Measurements from ENCODE around the gene SAYSD1.

SAYSD1 gene

DNA sequence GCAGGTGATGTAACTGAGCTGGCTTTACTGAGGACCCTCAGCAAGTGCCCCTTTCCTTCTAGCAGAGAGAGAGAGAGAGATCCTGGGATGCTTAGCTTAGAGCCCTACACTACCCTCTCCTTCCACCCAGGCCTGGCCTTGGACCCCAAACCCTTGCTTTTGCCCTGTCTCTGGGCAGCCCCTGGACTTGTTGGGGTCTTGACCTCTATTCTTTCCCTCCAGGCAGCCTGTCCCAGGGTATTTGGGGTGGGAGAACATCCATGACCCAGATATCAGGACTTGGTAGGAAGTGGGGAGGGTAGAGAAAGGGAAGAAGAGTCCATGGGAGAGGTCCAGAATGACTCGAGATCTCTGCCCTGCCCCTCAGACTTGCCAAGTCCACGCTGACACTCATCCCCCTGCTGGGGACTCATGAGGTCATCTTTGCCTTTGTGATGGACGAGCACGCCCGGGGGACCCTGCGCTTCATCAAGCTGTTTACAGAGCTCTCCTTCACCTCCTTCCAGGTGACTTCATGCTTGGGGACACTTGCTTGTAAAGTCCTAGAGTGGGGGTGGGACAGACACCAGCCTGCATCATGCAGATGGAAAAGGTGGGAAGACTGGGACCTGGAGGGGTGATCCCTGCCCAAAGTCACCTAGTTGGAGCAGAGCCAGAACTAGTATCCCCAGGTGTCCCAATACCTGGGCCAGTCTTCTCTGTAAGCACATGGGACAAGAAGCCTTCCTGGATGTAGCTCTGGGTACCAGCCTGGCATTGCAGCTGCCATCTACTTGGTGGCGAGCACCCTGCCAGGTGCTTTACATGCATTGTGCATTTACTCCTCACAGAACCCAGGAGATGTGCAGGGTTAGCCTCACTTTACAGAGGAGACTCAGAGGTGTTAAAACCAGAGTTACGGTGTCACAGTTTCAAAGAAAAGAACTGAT is 35.5 kb downstream of the SAYSD1 start:
- no peak for DNase-seq (ENCODE audit: low read depth in 3 of 3)

GRCh38 chr6:39078695-39079094 is 36.3 kb downstream of the SAYSD1 start:
- no peak for DNase-seq (ENCODE audit: low read depth in 3 of 3)

DNA sequence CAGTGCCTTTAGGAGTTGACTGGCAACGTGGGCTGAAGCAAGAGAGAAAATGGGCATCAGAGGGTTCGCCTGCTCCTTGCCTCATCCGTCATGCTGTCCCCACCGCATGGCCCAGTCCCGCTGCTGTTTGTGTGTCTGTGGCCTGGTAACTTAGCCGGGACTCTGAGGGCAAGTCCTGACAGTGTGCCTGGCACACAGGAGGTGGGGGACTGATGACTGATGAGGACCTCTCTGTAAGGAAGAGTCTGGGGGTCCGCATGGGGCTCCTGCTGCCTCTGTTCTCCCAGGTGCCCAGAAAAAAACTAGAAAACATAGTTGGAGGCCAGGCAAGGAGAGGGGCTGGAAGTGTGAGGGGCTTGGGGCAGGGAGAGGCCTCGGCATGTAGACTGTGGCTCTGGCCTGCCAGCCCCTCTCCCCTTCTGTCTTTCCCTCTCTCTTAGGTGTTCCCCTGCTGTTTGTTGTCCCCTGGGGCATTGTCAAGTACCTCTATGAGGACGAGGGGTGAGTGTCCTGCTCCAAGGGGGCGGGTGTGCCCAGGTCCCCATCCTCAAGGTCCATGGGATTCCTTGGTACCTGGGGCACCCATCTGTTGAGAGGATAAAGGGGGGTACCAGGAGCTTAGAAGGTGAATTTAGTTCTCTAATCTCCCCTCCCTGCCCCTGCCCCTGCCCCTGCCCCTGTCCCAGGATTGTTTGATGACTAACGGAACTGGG is 36.9 kb downstream of the SAYSD1 start:
- no peak for DNase-seq (ENCODE audit: low read depth in 3 of 3)

DNA sequence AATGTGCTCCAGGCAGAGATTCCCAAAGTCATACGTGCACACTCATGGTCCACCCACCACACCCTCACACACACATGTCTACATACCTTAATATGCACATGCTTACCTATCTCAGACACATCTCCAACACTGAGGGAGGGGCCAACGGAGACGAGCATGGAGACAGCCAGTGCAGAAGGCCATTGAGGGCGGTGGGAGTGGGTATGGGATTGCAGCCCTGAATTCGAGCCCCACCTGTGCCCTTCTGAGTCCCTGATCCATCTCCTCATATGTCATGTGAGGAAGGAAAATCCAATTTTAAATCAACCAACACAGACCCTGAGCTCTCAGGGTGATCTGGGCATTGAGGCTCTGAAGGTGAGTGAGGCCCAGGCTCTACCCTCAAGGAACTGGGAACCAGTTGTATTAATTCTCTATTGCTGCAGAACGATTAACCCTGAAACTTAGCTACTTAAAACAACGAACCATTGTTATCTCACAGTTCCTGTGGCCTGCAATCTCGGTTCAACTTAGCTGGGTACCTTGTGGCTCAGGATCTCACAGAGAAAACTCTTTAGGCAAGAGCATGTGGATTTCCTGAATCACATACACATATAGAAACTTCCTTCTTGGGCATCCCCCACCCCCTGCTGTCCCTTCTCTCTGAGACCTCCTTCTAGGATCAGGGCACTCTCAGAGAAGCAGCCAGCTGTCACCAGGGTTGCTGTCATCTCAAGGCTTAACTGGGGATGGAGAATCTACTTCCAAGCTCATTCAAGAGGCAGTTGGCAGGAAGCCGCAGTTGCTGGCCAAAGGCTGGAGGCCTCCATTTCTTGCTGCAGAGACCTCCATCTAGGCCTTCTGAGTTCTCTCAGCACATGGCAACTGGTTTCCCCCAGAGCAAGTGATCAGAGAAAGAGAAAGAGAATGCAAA is 38.1 kb downstream of the SAYSD1 start:
- DNase-seq (ENCODE audit: low read depth in 3 of 3), result no peak

DNA sequence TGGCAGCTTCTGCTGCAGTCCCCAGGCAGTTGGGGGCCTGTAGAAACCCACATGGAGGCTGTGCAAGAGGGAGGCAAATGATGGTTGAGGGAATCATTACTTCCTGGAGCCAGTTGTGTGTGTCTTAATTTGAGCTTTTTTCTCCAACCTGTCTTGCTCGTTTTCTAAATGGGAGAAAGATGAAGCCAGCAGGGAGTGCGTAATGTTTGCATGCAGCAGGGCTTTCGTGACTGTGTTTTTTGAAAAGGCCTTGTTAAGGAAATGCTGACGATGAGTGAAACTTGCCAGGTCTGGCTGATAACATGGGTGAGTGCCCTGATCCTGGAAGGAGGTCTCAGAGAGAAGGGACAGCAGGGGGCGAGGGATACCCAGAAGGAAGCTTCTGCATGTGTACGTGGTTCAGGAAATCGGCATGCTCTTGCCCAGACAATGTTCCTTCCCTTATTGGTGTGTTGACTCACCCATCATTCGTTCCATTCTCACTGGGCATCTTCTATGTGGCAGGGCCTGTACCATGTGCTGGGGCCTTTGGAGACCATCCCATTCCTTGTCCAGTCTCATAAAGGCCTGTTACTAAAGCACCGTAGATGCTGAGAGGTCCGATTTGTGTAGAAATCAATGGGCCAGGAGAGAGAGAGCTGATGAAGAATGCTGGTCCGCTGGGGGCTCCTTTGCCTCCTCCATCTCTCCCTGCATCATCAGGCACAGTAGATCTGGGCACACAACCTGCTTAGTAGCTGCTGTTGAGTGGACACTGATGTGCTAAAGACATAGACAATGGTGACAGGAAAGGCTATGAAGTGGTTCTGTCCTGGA is 39.0 kb downstream of the SAYSD1 start:
- DNase-seq (ENCODE audit: low read depth in 3 of 3), result no peak

DNA sequence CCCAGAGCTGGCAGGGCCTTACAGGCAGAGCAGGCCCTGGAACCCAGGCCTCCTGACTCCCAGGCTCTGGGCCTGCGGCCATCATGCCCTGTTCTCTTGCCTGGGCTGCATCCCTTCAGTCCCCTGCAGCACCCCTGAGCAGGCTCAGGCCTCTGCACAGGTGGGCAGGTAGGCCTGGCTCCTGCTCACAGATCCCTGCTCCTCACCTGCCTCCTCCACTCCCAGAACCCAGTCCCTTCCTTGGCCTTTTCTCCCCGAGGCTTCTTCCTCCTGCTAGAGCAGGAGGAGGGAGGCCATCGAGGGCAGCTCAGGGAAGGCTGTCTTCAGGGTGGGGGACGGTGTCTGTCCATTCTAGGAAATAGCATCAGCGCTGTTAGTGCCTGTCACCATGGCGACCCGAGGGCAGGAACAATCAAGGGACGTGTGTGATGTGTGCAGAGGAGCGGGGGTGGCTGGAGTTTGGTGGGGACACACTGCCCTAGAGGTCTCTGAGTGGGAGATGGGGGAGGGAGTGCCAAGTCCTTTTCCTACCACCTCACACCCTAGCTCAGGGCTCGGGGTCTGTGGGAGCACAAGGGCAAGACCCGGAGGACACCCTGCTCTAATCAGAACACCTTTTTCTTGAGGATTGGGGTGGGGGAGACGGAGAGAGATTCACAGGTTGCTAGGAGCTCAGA is 39.8 kb downstream of the SAYSD1 start:
- no peak for DNase-seq (ENCODE audit: low read depth in 3 of 3)

GRCh38 chr6:39074486-39074885 is 40.5 kb downstream of the SAYSD1 start:
- no peak for DNase-seq (ENCODE audit: low read depth in 3 of 3)

- DNase-seq (ENCODE audit: low read depth in 3 of 3), result no peak
Measured at GRCh38 chr6:39073471-39074355, 41.3 kb downstream of the SAYSD1 start.

- DNase-seq (ENCODE audit: low read depth in 3 of 3), result no peak
Measured at GRCh38 chr6:39072830-39073229, 42.2 kb downstream of the SAYSD1 start.

DNA sequence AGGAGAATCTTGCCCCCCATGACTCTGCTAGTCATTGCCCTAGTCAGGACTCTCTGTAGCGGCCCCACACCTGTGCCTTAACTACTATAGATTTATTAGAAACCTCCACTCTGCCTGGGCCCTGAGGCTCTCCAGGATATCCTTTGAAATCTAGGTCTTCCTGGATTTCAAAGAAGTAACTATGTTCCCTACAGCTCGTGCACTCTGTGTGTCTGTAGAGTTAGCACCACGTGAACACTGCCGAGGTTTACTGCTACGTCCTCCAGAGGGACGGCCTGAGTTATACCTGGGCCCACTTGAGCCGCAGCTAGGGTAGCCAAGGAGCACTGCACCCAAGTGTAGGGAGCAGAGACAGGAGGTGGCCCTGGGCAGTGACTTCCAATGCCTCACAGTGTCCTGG is 46.6 kb downstream of the SAYSD1 start:
- DNase-seq (ENCODE audit: low read depth in 3 of 3), result no peak

DNA sequence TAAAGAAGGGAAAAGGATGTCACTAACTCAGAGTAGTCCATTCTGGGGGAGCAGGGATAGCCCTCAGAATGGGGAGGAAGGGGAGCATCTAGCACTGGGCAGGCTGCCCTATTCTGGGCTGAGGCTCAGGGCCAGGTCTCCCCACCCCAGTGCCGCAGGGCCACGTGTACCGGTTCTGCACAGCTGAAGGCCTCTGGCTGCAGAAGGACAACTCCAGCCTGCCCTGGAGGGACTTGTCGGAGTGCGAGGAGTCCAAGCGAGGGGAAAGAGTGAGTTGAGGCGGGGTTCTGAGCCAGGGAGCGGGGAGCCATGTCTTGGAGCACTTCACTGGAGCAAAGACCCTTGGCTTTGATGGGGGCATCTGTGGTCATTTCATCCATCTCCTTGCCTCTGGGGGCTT is 49.4 kb downstream of the SAYSD1 start:
- DNase-seq (ENCODE audit: low read depth in 3 of 3), result no peak

DNA sequence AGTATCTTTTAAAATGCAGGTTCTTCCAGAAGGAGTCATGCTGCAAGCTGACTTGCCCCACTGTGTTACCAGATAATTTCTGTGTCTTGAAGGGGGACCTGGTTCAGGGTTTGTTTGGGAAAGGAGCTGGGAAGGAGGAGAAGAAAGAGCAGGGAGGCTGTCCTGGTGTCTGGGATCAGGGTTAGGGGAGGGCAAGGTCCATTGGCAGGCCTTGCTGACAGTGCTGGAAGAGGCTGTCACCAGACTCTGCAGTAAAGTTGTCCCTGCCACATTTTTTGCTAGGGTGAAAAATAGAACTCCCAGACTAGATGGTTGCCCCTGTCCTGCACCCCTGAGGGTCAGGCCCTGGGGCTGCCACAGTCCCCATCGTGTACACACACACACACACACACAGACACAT is 51.5 kb downstream of the SAYSD1 start:
- no peak for DNase-seq (ENCODE audit: low read depth in 3 of 3)

DNA sequence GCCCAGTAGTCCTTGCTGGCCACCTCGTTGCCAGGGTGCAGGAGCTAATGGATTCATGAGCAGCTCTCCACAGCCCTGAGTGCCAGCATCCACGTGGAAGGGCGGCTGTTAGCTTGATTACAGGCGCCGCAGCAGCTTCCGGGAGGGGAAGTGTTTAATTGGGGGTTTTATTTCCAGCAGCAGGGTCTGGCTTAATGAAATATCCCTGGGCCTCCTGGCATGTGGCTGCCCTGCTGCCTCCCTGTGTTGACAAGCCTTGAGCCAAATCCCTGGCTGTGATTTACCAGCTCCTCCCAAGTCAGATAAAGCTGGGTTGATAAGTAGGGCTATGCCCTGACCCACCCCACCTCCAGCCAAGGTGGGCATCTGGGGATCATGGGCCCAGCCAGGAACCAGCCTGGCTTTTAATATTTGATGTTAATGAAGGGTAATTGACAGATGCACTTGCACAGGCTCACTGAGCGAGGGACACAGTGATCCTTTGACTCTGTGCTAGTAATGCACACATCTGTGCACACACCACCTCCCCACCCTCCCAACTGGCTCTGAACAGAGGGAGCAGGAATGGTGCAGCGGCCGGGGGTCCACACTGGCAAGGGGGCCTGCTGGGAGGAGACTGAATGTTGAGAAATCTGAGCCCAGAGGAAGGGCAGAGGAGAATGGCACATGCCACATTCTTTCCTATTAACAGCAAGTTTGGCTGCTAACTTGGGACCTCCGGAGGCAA is 52.8 kb downstream of the SAYSD1 start:
- DNase-seq (ENCODE audit: low read depth in 3 of 3), result no peak

GRCh38 chr6:39061588-39061987 is 53.4 kb downstream of the SAYSD1 start:
- no peak for DNase-seq (ENCODE audit: low read depth in 3 of 3)

DNA sequence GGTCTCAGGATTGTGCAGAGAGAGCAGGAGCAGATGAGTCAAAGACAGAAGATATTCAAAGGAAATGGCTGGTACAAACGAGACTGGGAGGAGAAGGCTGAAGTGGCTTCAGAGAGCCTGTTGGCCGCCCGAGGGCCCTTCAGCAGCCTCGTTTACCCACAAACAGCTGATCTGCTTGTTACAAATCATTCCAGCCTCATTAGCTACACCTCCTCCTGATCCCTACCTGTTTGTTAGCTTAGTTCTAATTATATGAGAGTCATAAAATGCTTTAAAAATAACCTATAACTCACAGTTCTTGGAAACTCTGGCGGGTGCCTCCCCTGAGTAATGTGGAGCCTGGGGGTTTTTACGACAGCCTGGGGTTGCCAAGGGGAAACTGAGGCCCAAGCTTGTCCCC is 53.8 kb downstream of the SAYSD1 start:
- DNase-seq (ENCODE audit: low read depth in 3 of 3), result no peak

DNA sequence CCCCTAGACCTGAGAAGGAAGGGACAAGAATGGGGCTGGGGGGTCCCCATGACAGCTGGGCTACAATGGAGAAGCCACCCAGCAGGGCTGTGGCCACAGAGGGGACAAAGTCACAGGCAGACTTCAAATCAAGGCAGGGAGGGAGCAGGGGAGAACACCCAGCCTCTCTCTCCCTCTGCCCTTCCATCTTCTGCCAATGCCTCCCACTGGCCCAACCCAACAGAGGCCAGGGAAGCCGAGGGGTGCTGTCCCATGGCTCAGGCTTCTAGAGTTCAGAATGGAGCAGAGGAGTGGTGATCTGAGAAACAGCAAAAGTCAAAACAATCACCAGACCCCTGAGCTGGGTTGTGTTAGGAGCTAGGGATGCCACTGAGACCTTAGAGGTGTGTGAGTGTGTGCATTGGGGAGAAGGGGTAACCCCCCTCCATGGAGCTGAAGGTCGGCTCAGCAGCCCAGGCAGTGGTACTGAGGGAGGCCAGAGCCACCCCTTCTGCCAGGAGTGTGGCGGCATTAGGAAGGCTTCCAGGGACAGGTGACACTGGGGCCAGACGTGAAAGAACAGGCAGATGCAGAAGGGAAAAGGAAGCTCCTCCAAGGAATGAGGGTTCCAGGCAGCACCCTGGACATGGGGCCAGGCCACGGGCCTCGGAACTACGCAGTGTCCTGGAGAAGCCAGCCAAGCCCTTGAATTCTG is 54.4 kb downstream of the SAYSD1 start:
- no peak for DNase-seq (ENCODE audit: low read depth in 3 of 3)

GRCh38 chr6:39059496-39060310 is 55.3 kb downstream of the SAYSD1 start:
- DNase-seq (ENCODE audit: low read depth in 3 of 3), result no peak

Measured in stimulated activated CD4-positive, alpha-beta T cell treated with anti-CD3 and anti-CD28 coated beads, TNF-alpha, amount 100 ng/mL, for 4 hours (primary cell).